Karpas-422 (cell line): Measurements from ENCODE around the gene FBLN1. TPM values are rescaled to one million over a fixed set of nuclear protein-coding genes. Genes with fewer than 3 reads are reported as not detected.

ENCODE experiments used
- DNase-seq: peaks from one replicate; pipeline ENCODE4 v3.0.0-alpha.2; 2015
- H2AFZ ChIP-seq: fragments of 200-600 bp; sonication (generic); 2 replicates; pipeline ENCODE4 v1.6.1; 2014; ENCODE audit warnings: antibody characterized with exemption, low read length, mixed read lengths
- H3K27ac ChIP-seq: fragments of 200-600 bp; sonication (generic); 2 replicates; pipeline ENCODE4 v1.5.1; 2014; ENCODE audit warnings: mild to moderate bottlenecking, low read length, moderate library complexity
- H3K27me3 ChIP-seq: fragments of 200-600 bp; sonication (generic); 2 replicates; pipeline ENCODE4 v1.6.1; 2014; ENCODE audit warnings: low read length, mixed read lengths
- H3K36me3 ChIP-seq: fragments of 200-600 bp; sonication (generic); 2 replicates; pipeline ENCODE4 v1.6.1; 2014; ENCODE audit warnings: low read length, mixed read lengths; ENCODE audit not compliant: insufficient read depth
- H3K4me1 ChIP-seq: fragments of 200-600 bp; sonication (generic); 2 replicates; pipeline ENCODE4 v1.6.1; 2014; ENCODE audit warnings: mild to moderate bottlenecking, low read length, mixed read lengths
- H3K4me2 ChIP-seq: fragments of 200-600 bp; sonication (generic); 2 replicates; pipeline ENCODE4 v1.6.1; 2014; ENCODE audit warnings: low read length, low read depth, mild to moderate bottlenecking; ENCODE audit not compliant: poor library complexity, severe bottlenecking
- H3K4me3 ChIP-seq: fragments of 200-600 bp; sonication (generic); 2 replicates; pipeline ENCODE4 v1.5.1; 2014; ENCODE audit warnings: mild to moderate bottlenecking, antibody characterized with exemption, low read length, mixed read lengths
- H3K79me2 ChIP-seq: fragments of 200-600 bp; sonication (generic); 2 replicates; pipeline ENCODE4 v1.6.1; 2014; ENCODE audit warnings: mild to moderate bottlenecking, low read length, mixed read lengths
- H3K9ac ChIP-seq: fragments of 200-600 bp; sonication (generic); 2 replicates; pipeline ENCODE4 v1.6.0; 2014; ENCODE audit warnings: low read length
- H3K9me2 ChIP-seq: fragments of 200-600 bp; sonication (generic), shearing (Covaris generic); replicated peaks from 2 replicates; pipeline ENCODE4 v1.6.0; 2014; ENCODE audit warnings: mild to moderate bottlenecking, low read length, moderate library complexity; ENCODE audit not compliant: insufficient read depth
- H3K9me3 ChIP-seq: fragments of 300-700, 200-600 bp; sonication (generic); 2 replicates; pipeline ENCODE4 v1.6.1; 2014; ENCODE audit warnings: low read length, mixed read lengths
- H4K20me1 ChIP-seq: fragments of 200-600 bp; sonication (generic); 2 replicates; pipeline ENCODE4 v1.6.1; 2014; ENCODE audit warnings: mild to moderate bottlenecking, antibody characterized with exemption, low read length, low read depth; ENCODE audit not compliant: insufficient read depth
- small RNA-seq: library from RNA; depleted of rRNA; stranded (forward); fragments of <200 nt; gene quantifications from one replicate; pipeline ENCODE3, GENCODE V24; 2014
- total RNA-seq: library from RNA; depleted of rRNA; stranded (reverse); fragments of >200 nt; shearing (Covaris generic); gene quantifications from 2 replicates; pipeline ENCODE4 v1.2.3, GENCODE V29; 2014; ENCODE audit warnings: low replicate concordance; rRNA removed

Gene FBLN1
- total RNA-seq, 1 experiment from 2014 or later, result not detected

GRCh38 chr22:45645526-45646414 is 143.1 kb downstream of the FBLN1 start:
- Histone ChIP-seq H3K4me2 (peak overlapping the region; percentile 51), H3K36me3 (no peaks in the 10 kb centered on the region), H3K79me2 (no peaks in the 10 kb centered on the region), H3K27ac (no peak overlapping the region), H2AFZ (peak overlapping the region; percentile 88), H3K4me3 (peak overlapping the region; percentile 26; the same call in 1 of the 2 replicates), H3K9ac (peak overlapping the region; percentile 38; the same call in 1 of the 2 replicates), H4K20me1 (no peaks in the 10 kb centered on the region), H3K4me1 (peaks cover 9% of the 10 kb centered on the region), H3K9me3 (no peaks in the 10 kb centered on the region), H3K9me2 (no peaks in the 10 kb centered on the region), H3K27me3 (no peaks in the 10 kb centered on the region)
- DNase-seq, result peak; percentile 89

- Histone ChIP-seq H2AFZ (no peak overlapping the region), H3K9me3 (no peaks in the 10 kb centered on the region), H3K79me2 (no peaks in the 10 kb centered on the region), H3K4me1 (peaks cover 9% of the 10 kb centered on the region), H4K20me1 (no peaks in the 10 kb centered on the region), H3K9ac (no peak overlapping the region), H3K27me3 (no peaks in the 10 kb centered on the region), H3K4me3 (no peak overlapping the region), H3K36me3 (no peaks in the 10 kb centered on the region), H3K4me2 (no peak overlapping the region), H3K27ac (no peak overlapping the region), H3K9me2 (no peaks in the 10 kb centered on the region)
- DNase-seq, result no peak
Observed at GRCh38 chr22:45647532-45648225, 145.0 kb downstream of the FBLN1 start.

- H3K27me3 ChIP-seq, result no peaks in the 10 kb centered on the region
- DNase-seq, result no peak
- no peaks in the 10 kb centered on the region for H3K79me2 ChIP-seq
- no peaks in the 10 kb centered on the region for H3K9me3 ChIP-seq
- H3K36me3 ChIP-seq, result no peaks in the 10 kb centered on the region
- no peak overlapping the region for H3K4me3 ChIP-seq
- H2AFZ ChIP-seq, result no peak overlapping the region
- H3K27ac ChIP-seq, result no peak overlapping the region
- H3K4me2 ChIP-seq, result no peak overlapping the region
- no peak overlapping the region for H3K9ac ChIP-seq
- H3K4me1 ChIP-seq, result peaks cover 9% of the 10 kb centered on the region
- no peaks in the 10 kb centered on the region for H4K20me1 ChIP-seq
- no peaks in the 10 kb centered on the region for H3K9me2 ChIP-seq
Observed at GRCh38 chr22:45648301-45649117, 145.8 kb downstream of the FBLN1 start.

- Histone ChIP-seq H3K36me3 (no peaks in the 10 kb centered on the region), H3K79me2 (no peaks in the 10 kb centered on the region), H3K9me2 (no peaks in the 10 kb centered on the region), H3K4me2 (no peak overlapping the region), H4K20me1 (no peaks in the 10 kb centered on the region), H3K27me3 (no peaks in the 10 kb centered on the region), H3K27ac (no peak overlapping the region), H3K9ac (no peak overlapping the region), H3K4me3 (no peak overlapping the region), H3K9me3 (no peaks in the 10 kb centered on the region), H3K4me1 (peaks cover 9% of the 10 kb centered on the region), H2AFZ (no peak overlapping the region)
- DNase-seq, result no peak
Observed at GRCh38 chr22:45649809-45650208, 147.1 kb downstream of the FBLN1 start.

- no peak overlapping the region for H3K9ac ChIP-seq
- H3K4me2 ChIP-seq, result no peak overlapping the region
- H2AFZ ChIP-seq, result no peak overlapping the region
- no peaks in the 10 kb centered on the region for H3K79me2 ChIP-seq
- H3K27ac ChIP-seq, result no peak overlapping the region
- peaks cover 3% of the 10 kb centered on the region for H3K4me1 ChIP-seq
- no peak for DNase-seq
- H3K9me3 ChIP-seq, result no peaks in the 10 kb centered on the region
- no peaks in the 10 kb centered on the region for H3K9me2 ChIP-seq
- no peak overlapping the region for H3K4me3 ChIP-seq
- no peaks in the 10 kb centered on the region for H3K27me3 ChIP-seq
- no peaks in the 10 kb centered on the region for H4K20me1 ChIP-seq
- no peaks in the 10 kb centered on the region for H3K36me3 ChIP-seq
Observed at GRCh38 chr22:45650721-45651120, 148.0 kb downstream of the FBLN1 start.

Small RNA genes lying within 50 kb of the gene (small RNA-seq; reads per million reads assigned to genes)
- not detected for gene RNU6-1161P

Other genes with a start within 250 kb of the FBLN1 start
- gene UPK3A, start 217.9 kb upstream of the FBLN1 start, total RNA-seq, result not detected in 2 replicates
- gene FAM118A, start 192.9 kb upstream of the FBLN1 start, total RNA-seq, result 72.2 and 83.3 TPM in 2 replicates
- gene SMC1B, start 89.3 kb upstream of the FBLN1 start, total RNA-seq, result not detected in 2 replicates
- not detected in 2 replicates for gene RIBC2, start 89.2 kb upstream of the FBLN1 start, total RNA-seq
- gene ATXN10, start 169.0 kb downstream of the FBLN1 start, total RNA-seq, result 112 and 210 TPM in 2 replicates